ENCODE measurements around the gene LLCFC1.
"Not testable (repeated sequence)": the region's sequence is repeated elsewhere in the genome, so short reads cannot be mapped to it uniquely, and the experiment has no call there.

LLCFC1 gene

DNA sequence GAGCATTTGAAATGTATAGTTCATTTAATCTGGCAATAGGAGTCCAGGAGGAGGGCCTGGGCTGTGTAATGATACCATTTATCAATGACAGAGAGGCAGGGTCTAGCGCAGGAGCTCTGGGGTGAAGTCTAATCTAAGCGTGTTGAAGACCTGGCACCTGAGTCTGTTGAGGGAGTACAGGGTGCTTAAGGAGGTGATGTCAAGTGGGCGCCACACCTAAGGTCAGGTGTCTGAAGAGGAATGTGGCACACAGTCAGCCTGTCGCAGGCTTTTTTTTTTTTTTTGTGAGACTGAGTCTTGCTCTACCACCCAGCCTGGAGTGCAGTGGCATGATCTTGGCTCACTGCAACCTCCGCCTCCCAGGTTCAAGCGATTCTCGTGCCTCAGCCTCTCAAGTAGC, 2.3 kb downstream of the LLCFC1 start:
- in situ Hi-C loops (cut with HindIII; ENCODE audit: low sequenced_read_pairs), result no loop called here

- in situ Hi-C loops (cut with HindIII; ENCODE audit: low sequenced_read_pairs), result no loop called here
These were observed 3.5 kb downstream of the LLCFC1 start for GRCh38 chr7:142942746-142943145.

- in situ Hi-C loops (cut with HindIII; ENCODE audit: low sequenced_read_pairs), result no loop called here
These were observed 4.5 kb downstream of the LLCFC1 start for GRCh38 chr7:142943706-142944268.

GRCh38 chr7:142945001-142945400, 5.7 kb downstream of the LLCFC1 start:
- in situ Hi-C loops (cut with HindIII; ENCODE audit: low sequenced_read_pairs), result no loop called here

- in situ Hi-C loops (cut with HindIII; ENCODE audit: low sequenced_read_pairs), result no loop called here
These were observed 9.3 kb downstream of the LLCFC1 start for GRCh38 chr7:142948603-142949002.

GRCh38 chr7:142950235-142950634, 11.0 kb downstream of the LLCFC1 start:
- in situ Hi-C loops (cut with HindIII; ENCODE audit: low sequenced_read_pairs), result no loop called here

GRCh38 chr7:142954680-142955268, 15.5 kb downstream of the LLCFC1 start:
- in situ Hi-C loops (cut with HindIII; ENCODE audit: low sequenced_read_pairs), result no loop called here

DNA sequence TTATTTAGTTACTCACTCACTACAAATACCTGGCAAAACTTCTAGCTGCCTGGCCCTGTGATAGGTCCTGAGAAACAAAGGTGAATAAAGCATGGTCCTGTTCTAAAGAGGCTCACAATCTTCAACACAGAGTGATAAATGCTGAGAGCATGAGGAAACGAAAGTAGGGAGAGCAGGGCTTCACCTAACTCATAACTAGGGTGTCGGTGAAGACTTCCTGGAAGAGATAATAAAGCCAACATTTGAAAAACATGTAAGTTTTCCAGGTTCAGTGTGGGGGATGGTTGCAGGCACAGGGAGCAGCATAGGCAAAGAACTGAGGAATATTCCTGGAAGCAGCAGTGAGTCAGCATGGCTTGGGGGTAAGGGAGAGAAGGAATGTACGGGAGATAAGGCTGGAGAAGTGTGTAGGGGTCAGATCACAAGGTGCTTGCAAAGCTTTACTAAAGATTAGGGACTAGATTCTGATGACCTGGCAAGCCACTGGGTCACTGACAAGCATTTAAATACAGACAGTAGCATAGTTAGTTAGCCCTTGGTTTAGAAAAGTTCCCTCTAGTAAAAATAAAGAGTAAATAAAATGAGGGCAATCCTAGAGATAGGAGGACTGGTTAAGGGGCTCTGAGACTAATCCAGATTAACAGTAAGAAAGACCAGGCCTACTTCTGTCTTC, 17.8 kb downstream of the LLCFC1 start:
- in situ Hi-C loops (cut with HindIII; ENCODE audit: low sequenced_read_pairs), result no loop called here

DNA sequence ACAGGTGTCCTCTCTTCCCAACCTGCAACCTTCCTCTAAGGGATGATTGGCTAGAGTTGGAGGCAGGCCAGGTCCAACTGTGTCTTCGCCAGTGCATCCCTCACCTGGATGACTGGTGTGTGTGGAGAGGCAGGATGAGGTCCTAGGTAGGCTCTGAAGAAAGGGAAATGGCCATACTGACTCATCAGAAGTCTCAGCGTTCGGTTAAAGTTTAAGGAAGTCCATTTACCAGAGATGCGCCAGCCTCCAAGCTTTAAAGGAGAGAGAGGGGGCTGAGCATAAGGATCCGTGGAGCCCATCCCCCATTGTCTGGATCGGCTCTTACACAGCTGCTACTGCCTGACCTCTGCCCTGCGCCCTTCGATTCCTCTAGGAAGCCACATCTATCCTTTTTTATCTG, 18.4 kb downstream of the LLCFC1 start:
- in situ Hi-C loops (cut with HindIII; ENCODE audit: low sequenced_read_pairs), result no loop called here

DNA sequence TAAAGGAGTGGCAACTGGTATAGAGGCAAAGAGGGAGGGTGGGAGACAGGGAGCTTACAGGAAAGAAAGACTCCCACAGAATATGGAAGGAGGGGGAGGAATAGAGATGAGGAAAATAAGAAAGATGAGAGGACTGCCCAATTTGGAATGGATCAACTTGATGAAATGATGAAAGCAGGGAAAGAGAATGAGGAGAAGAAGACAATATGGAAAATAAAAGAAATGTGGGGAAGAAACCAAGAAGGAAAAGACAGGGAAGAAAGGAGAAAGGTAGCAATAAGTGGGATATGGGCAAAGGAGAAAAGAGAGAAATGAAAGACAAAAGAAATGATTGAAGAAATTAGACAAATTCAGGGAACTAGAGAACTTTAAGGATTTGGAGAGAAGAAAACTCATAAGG, 19.9 kb downstream of the LLCFC1 start:
- in situ Hi-C loops (cut with HindIII; ENCODE audit: low sequenced_read_pairs), result no loop called here

GRCh38 chr7:142960955-142961512, 21.8 kb downstream of the LLCFC1 start:
- in situ Hi-C loops (cut with HindIII; ENCODE audit: low sequenced_read_pairs), result no loop called here

DNA sequence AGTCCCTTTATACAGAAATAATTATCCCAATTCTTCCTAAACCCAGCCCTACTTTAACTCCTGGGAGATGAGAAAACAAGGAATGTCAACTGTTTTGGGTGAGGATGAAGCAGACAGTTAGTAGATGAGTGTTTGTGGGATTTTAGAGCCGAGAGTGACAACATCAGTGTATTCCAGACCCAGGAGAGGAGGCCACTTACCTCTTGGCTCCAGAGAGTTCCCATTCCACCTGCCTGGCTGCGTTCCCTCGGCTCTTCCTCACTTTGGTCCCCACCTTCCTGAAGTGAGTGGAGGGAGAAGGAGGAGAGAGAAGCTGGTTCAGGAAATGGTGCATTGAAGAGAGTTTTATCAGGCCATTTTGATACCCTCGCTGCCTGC, 22.3 kb downstream of the LLCFC1 start:
- in situ Hi-C loops (cut with HindIII; ENCODE audit: low sequenced_read_pairs), result no loop called here

DNA sequence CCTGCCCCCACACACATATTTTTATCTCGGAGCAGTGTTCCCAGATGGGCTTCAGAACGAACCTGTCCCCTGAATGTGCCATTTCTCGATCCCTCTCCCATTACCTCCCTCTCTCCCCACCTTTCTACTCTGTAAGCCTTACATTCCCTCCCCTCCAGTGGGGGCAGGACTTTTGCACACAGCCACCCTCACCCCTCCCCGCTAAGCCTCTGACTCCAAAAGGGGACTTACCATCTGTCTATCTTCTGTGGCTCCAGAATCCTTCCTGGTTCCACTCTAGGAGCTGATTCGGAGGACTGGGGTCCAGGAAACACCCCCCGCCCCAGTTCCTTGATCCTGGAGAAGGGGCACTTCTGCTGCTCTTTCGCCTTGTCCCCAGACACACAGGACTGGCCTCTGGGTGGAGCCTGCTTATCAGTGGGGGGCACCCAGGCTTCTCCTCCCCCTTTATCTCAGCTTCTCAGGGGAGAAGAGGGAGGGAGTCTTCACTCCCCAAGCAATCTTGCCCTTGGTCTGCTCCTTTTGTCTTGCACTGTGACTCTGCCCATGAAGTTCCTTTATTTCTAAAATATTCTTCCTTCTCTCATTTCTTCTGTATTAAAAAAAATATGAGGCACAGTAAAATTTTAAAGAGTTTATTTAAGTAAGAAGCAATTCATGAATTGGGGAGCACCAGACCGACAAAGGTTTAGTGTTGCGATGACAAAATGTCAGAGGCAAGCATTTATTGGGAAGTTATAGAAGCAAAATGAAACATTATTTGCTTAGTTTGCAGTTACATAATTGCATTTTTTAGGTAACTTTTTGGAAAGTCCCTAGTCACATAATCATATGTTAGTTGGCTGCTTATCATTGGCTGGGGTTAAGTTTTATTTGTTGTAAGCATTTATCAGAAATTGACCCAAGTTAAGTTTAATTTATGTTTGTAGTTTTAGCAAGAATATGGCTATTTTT, 23.0 kb downstream of the LLCFC1 start, which contains the start of gene KEL:
Gene KEL (minus strand): TSS at position 391 of the 954 bp plus-strand sequence. CDS start 157 bp downstream, at position 234.
- in situ Hi-C loops (cut with HindIII; ENCODE audit: low sequenced_read_pairs), result no loop called here

DNA sequence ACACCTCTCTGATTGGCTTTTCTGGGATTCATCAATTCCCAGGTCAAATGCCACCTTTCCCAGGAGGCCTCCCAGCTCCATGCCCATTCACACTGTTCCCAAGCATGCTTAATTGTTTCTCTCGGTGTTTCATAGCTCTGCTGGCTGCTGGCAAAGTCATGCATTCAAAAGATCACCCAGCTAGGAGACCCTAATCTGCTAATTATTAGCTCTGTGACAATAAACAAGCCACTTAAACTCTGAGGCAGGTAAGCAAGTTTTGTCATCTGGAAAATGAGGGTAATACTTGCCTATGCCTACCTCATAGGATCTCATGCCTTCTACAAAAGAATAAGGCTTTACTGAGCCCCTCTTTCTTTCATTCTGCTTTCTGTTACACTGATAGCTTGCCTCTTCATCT, 23.7 kb downstream of the LLCFC1 start:
- in situ Hi-C loops (cut with HindIII; ENCODE audit: low sequenced_read_pairs), result no loop called here

- in situ Hi-C loops (cut with HindIII; ENCODE audit: low sequenced_read_pairs), result no loop called here
These were observed 24.7 kb downstream of the LLCFC1 start for GRCh38 chr7:142963993-142964392.

GRCh38 chr7:142964502-142965246, 25.4 kb downstream of the LLCFC1 start:
- in situ Hi-C loops (cut with HindIII; ENCODE audit: low sequenced_read_pairs), result no loop called here

- in situ Hi-C loops (cut with HindIII; ENCODE audit: low sequenced_read_pairs), result no loop called here
These were observed 28.9 kb downstream of the LLCFC1 start for GRCh38 chr7:142968229-142968628.

DNA sequence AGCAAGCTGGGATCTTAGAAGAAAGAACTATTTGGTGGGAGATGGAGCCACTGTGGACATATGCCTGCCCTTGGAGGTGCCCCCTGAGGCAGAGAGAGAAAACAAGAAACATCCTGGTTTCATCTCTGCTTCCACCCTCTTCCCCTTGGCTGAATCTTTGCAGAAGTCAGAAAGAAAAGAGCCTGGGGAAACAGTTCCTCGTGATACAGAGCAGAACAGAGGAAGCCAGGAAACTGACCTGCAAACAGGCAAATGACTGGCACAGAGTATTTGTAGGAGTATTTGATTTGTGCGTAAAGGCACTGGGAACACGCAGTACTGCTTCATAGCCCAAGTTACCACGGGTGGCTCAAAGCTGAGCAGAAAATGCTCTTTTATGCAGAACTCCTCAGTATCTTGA, 29.9 kb downstream of the LLCFC1 start:
- in situ Hi-C loops (cut with HindIII; ENCODE audit: low sequenced_read_pairs), result no loop called here

GRCh38 chr7:142974626-142975025, 35.3 kb downstream of the LLCFC1 start:
- in situ Hi-C loops (cut with HindIII; ENCODE audit: low sequenced_read_pairs), result no loop called here

- in situ Hi-C loops (cut with HindIII; ENCODE audit: low sequenced_read_pairs), result not testable (repeated sequence)
These were observed 39.1 kb downstream of the LLCFC1 start for GRCh38 chr7:142978402-142978801.
